Neural crest cell (in vitro differentiated cells): ENCODE data around the gene CIDEB. TPM values are rescaled to one million over a fixed set of nuclear protein-coding genes. Genes with fewer than 3 reads are reported as not detected.

Experiments used
- DNase-seq: peaks from one replicate; pipeline ENCODE4 v3.0.0; 2021; ENCODE audit warnings: low read depth, mixed read lengths, low spot score
- H3K27ac Mint-ChIP-seq: one replicate; pipeline ENCODE4 v1.8.0; 2021; ENCODE audit warnings: mild to moderate bottlenecking, mixed read lengths; ENCODE audit not compliant: unreplicated experiment
- H3K27me3 Mint-ChIP-seq: 2 replicates; pipeline ENCODE4 v1.8.0; 2021; ENCODE audit warnings: low read depth, mild to moderate bottlenecking, mixed read lengths
- H3K36me3 Mint-ChIP-seq: 2 replicates; pipeline ENCODE4 v1.8.0; 2021; ENCODE audit warnings: low read depth, mild to moderate bottlenecking, mixed read lengths
- H3K4me1 Mint-ChIP-seq: 2 replicates; pipeline ENCODE4 v1.8.0; 2021; ENCODE audit warnings: mixed read lengths
- H3K4me3 Mint-ChIP-seq: one replicate; pipeline ENCODE4 v1.8.0; 2021; ENCODE audit warnings: mild to moderate bottlenecking, mixed read lengths
- H3K9me3 Mint-ChIP-seq: 2 replicates; pipeline ENCODE4 v1.8.0; 2021; ENCODE audit warnings: mixed read lengths
- total RNA-seq: library from RNA; stranded (reverse); gene quantifications from 2 replicates; pipeline ENCODE4 v1.2.1, GENCODE V29; 2021
- TF ChIP-seq, protein P1 (sequence below): fragments of 200-600 bp; sonication (generic); conservative IDR thresholded peaks from 2 replicates; pipeline ENCODE4 v1.5.0; 2021; ENCODE audit warnings: antibody characterized with exemption, mild to moderate bottlenecking

The CIDEB gene
- total RNA-seq, 1 donor from 2014 or later, result not detected

- Mint-ChIP-seq H3K36me3 (peaks cover 2% of the 10 kb centered on the region), H3K27ac (peak overlapping the region; percentile 64), H3K9me3 (no peaks in the 10 kb centered on the region), H3K27me3 (no peaks in the 10 kb centered on the region), H3K4me3 (peak overlapping the region; percentile 72), H3K4me1 (peaks cover 32% of the 10 kb centered on the region)
- DNase-seq, result peak; percentile 45
- TF ChIP-seq, protein P1, sequence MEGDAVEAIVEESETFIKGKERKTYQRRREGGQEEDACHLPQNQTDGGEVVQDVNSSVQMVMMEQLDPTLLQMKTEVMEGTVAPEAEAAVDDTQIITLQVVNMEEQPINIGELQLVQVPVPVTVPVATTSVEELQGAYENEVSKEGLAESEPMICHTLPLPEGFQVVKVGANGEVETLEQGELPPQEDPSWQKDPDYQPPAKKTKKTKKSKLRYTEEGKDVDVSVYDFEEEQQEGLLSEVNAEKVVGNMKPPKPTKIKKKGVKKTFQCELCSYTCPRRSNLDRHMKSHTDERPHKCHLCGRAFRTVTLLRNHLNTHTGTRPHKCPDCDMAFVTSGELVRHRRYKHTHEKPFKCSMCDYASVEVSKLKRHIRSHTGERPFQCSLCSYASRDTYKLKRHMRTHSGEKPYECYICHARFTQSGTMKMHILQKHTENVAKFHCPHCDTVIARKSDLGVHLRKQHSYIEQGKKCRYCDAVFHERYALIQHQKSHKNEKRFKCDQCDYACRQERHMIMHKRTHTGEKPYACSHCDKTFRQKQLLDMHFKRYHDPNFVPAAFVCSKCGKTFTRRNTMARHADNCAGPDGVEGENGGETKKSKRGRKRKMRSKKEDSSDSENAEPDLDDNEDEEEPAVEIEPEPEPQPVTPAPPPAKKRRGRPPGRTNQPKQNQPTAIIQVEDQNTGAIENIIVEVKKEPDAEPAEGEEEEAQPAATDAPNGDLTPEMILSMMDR, result peak; percentile 79
Observed at GRCh38 chr14:24296341-24297157, 11.2 kb downstream of the CIDEB start.

DNA sequence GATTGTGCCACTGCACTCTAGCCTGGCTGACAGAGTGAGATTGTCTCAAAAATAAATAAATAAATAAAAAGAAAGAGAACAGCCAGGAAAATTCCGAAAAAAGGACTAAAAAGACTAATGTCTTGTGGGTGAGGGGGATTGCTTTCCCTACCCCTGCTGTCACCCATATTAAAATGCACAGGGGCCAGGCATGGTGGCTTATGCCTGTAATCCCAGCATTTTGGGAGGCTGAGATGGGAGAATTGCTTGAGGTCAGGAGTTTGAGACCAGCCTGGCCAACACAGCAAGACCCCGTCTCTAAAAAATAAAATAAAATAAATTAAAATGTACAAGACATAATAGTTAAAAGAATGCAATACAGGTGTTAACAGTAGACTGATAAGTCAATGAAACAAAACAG lies 14.3 kb downstream of the CIDEB start:
- Mint-ChIP-seq H3K4me1 (peaks cover 10% of the 10 kb centered on the region), H3K4me3 (no peak overlapping the region), H3K27me3 (no peaks in the 10 kb centered on the region), H3K27ac (no peak overlapping the region), H3K36me3 (no peaks in the 10 kb centered on the region), H3K9me3 (no peaks in the 10 kb centered on the region)
- TF ChIP-seq, protein P1, result no peak
- no peak for DNase-seq

- TF ChIP-seq, protein P1, result no peak
- Mint-ChIP-seq H3K27ac (peak overlapping the region; percentile 75), H3K4me1 (peaks cover 4% of the 10 kb centered on the region), H3K36me3 (no peaks in the 10 kb centered on the region), H3K4me3 (no peak overlapping the region), H3K9me3 (no peaks in the 10 kb centered on the region), H3K27me3 (no peaks in the 10 kb centered on the region)
- no peak for DNase-seq
Observed at GRCh38 chr14:24292118-24292807, 15.5 kb downstream of the CIDEB start.

- no peak for DNase-seq
- TF ChIP-seq, protein P1, result no peak
- Mint-ChIP-seq H3K36me3 (no peaks in the 10 kb centered on the region), H3K4me3 (no peak overlapping the region), H3K27ac (no peak overlapping the region), H3K9me3 (no peaks in the 10 kb centered on the region), H3K27me3 (no peaks in the 10 kb centered on the region), H3K4me1 (peaks cover under 1% of the 10 kb centered on the region)
Observed at GRCh38 chr14:24291446-24292117, 16.2 kb downstream of the CIDEB start.

DNA sequence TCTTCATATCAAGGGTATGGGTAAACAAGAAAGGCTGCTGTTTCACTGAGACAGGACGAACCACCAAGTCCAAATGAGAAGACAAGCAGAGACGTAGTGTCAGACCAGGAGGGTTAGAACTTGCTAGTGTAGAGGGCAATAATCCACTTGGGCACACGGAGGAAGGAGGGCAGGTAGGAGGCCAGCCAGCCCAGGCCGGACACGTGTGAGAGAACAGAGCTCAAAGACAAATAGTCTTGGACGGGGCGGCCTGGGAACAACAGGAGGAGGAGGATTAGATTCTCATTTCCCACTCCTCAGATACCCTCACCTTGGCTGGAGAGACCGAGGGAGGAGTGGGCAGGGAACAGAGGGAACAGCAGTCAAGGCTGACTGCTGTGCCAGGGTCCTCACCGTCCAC lies 17.0 kb downstream of the CIDEB start:
- no peaks in the 10 kb centered on the region for H3K4me1 Mint-ChIP-seq
- DNase-seq, result no peak
- TF ChIP-seq, protein P1, result no peak
- no peaks in the 10 kb centered on the region for H3K27me3 Mint-ChIP-seq
- peak overlapping the region; percentile 20 for H3K27ac Mint-ChIP-seq
- no peak overlapping the region for H3K4me3 Mint-ChIP-seq
- no peaks in the 10 kb centered on the region for H3K36me3 Mint-ChIP-seq
- no peaks in the 10 kb centered on the region for H3K9me3 Mint-ChIP-seq
